ENCODE results near the gene PSMB2. TPM values are rescaled to one million over a fixed set of nuclear protein-coding genes. Genes with fewer than 3 reads are reported as not detected.

The PSMB2 gene
- total RNA-seq, 1 experiment from 2014 or later, result 86.0 TPM

DNA sequence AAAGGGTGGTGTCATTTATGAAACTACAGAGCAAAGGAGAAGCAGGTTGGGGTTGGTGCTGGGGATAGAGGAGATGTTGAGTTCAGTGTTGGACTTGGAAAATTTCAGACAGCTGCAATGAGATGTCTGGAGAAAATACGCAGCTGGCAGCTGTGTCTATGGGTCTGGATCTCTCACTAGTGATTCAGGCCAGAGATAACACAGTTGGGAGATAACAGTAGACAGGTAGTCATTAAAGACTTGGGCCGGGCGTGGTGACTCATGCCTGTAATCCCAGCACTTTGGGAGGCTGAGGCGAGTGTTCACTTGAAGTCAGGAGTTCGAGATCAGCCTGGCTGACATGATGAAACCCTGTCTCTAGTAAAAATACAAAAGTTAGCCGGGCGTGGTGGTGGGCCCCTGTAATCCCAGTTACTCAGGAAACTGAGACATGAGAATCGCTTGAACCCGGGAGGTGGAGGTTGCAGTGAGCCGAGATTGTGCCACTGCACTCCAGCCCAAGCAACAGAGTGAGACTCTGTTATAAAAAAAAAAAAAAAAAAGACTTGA is 70.7 kb downstream of the PSMB2 start:
- no peak overlapping the region for H2BK120ac ChIP-seq (ENCODE audit: low read depth, low read length, poor library complexity, severe bottlenecking)
- H3K9me3 ChIP-seq (ENCODE audit: control insufficient read depth, low read depth, low read length), result no peaks in the 10 kb centered on the region
- H3K79me2 ChIP-seq (ENCODE audit: insufficient read depth, low read length), result no peaks in the 10 kb centered on the region
- no peak overlapping the region for H3K18ac ChIP-seq (ENCODE audit: insufficient read length, low read depth, low read length)
- H3K4me3 Mint-ChIP-seq, result no peak overlapping the region; a peak in 1 of 5 replicates
- 0 out of 2 replicates have a peak, but pooled peaks cover 2% of the 10 kb centered on the region for H3K4me1 ChIP-seq (ENCODE audit: insufficient read depth, low read length)
- H3K9ac ChIP-seq (ENCODE audit: extremely low read depth, insufficient read length, low read length), result no peak overlapping the region
- H3K79me1 ChIP-seq (ENCODE audit: insufficient read depth, low read depth, low read length, poor library complexity, severe bottlenecking), result no peaks in the 10 kb centered on the region
- H2BK12ac ChIP-seq (ENCODE audit: insufficient read length, low read depth, low read length), result no peak overlapping the region
- H4K91ac ChIP-seq (ENCODE audit: insufficient read length, low read depth, low read length), result no peak overlapping the region
- no peak overlapping the region for H3K27ac Mint-ChIP-seq
- peaks cover 4 to 10% (median 8%) of the 10 kb centered on the region in 3 experiments; a peak in 6 of 7 replicates for H3K36me3 Mint-ChIP-seq (ENCODE audit: insufficient read depth in 1 of 3, low read depth in 3 of 3)
- no peaks in the 10 kb centered on the region; a peak in 1 of 5 replicates for H3K9me3 Mint-ChIP-seq
- H3K23ac ChIP-seq (ENCODE audit: insufficient read length, low read depth, low read length), result no peak overlapping the region
- H3K27me3 ChIP-seq (ENCODE audit: insufficient read depth, low read length), result peaks cover 50% of the 10 kb centered on the region
- H2BK15ac ChIP-seq (ENCODE audit: low read depth, low read length), result no peak overlapping the region
- H3T11ph ChIP-seq (ENCODE audit: low read length), result no peak overlapping the region
- no peak overlapping the region for H3K4me2 ChIP-seq (ENCODE audit: insufficient read depth, insufficient read length, low read length)
- no peak overlapping the region for H3K27ac ChIP-seq (ENCODE audit: insufficient read length, low read depth, low read length)
- H2BK20ac ChIP-seq (ENCODE audit: low read depth, low read length, poor library complexity, severe bottlenecking), result no peak overlapping the region
- H3K23me2 ChIP-seq (ENCODE audit: insufficient read length, low read depth, low read length, poor library complexity, severe bottlenecking), result peaks cover 9% of the 10 kb centered on the region
- H3K14ac ChIP-seq (ENCODE audit: insufficient read depth, low read length), result no peak overlapping the region
- no peak for TF ChIP-seq CTCF (conservative IDR thresholded peaks at IDR 0.05)
- no peak overlapping the region for H4K5ac ChIP-seq (ENCODE audit: insufficient read length, low read depth, low read length)
- no peak overlapping the region for H2AFZ ChIP-seq (ENCODE audit: low read length)
- no peak overlapping the region for H2AK5ac ChIP-seq (ENCODE audit: insufficient read length, low read length)
- no peak overlapping the region for H3K4ac ChIP-seq (ENCODE audit: low read depth, low read length)
- DNase-seq, result no peak
- no peak overlapping the region for H2BK5ac ChIP-seq (ENCODE audit: insufficient read length, low read length)
- no peak overlapping the region for H3K56ac ChIP-seq (ENCODE audit: insufficient read length, low read depth, low read length)
- no peak overlapping the region for H4K8ac ChIP-seq (replicated peaks; ENCODE audit: insufficient read length, low read depth, low read length)
- no CpG with 5 or more reads among the region's 10 CpGs for WGBS (ENCODE audit: extremely low coverage, insufficient read length, low lambda C conversion rate)
- no peaks in the 10 kb centered on the region for H4K20me1 ChIP-seq (ENCODE audit: control insufficient read depth, insufficient read depth, insufficient read length)
- H3K27me3 Mint-ChIP-seq (ENCODE audit: low read depth), result peaks cover 73% of the 10 kb centered on the region
- H3K4me1 Mint-ChIP-seq, result peaks cover 15 to 21% of the 10 kb centered on the region in 2 experiments

Data from H9 (cell line).